T-helper 1 cell treated with Interleukin-12 subunit alpha and Interleukin-12 subunit beta and Interleukin-4 antibody, amounts not matched to agents 30 ng/mL and 1 ng/mL, for 36 hours (primary cell): ENCODE data around the gene ELOA2. TPM values are rescaled to one million over a fixed set of nuclear protein-coding genes. Genes with fewer than 3 reads are reported as not detected.
"Not testable (repeated sequence)": the region's sequence is repeated elsewhere in the genome, so short reads cannot be mapped to it uniquely, and the experiment has no call there.

Experiments
- intact Hi-C: fragments of 100-400 bp; cut with micrococcal nuclease; formaldehyde crosslinking; loops from one replicate; pipeline ENCODE4 v1.15.1; 2024
- total RNA-seq: library from RNA; stranded (reverse); gene quantifications from 2 replicates; pipeline ENCODE4 v1.2.3, GENCODE V29; 2022

ELOA2 gene
- total RNA-seq: not detected in 2 replicates

GRCh38 chr18:47035156-47035671 lies at the start of gene ELOA2:
Gene ELOA2 (minus strand): TSS chr18:47035621. CDS start chr18:47035264, 357 bp downstream.
- intact Hi-C loops: no loop called here

- intact Hi-C loops: no loop called here
Measured at GRCh38 chr18:47081578-47081977, 46.2 kb upstream of the ELOA2 start.

- intact Hi-C loops: no loop called here
Measured at GRCh38 chr18:47080872-47081271, 45.5 kb upstream of the ELOA2 start.

- intact Hi-C loops: no loop called here
Measured at GRCh38 chr18:47077111-47077510, 41.7 kb upstream of the ELOA2 start.

GRCh38 chr18:47075098-47075883 lies 39.9 kb upstream of the ELOA2 start:
- intact Hi-C loops: no loop called here

- intact Hi-C loops: no loop called here
Measured at GRCh38 chr18:47067648-47068047, 32.2 kb upstream of the ELOA2 start.

GRCh38 chr18:47063096-47063495 lies 27.7 kb upstream of the ELOA2 start:
- intact Hi-C loops: no loop called here

GRCh38 chr18:47062471-47062870 lies 27.1 kb upstream of the ELOA2 start:
- intact Hi-C loops: no loop called here

GRCh38 chr18:47054369-47054768 lies 18.9 kb upstream of the ELOA2 start:
- intact Hi-C loops: no loop called here

GRCh38 chr18:47050468-47050867 lies 15.0 kb upstream of the ELOA2 start:
- intact Hi-C loops: loop anchor here (1.0 kb wide), 3 partner anchors 155 to 699 kb away; no protein-coding TSS in a partner anchor

- intact Hi-C loops: no loop called here
Measured at GRCh38 chr18:47040982-47041381, 5.6 kb upstream of the ELOA2 start.

GRCh38 chr18:47036927-47037578 lies 1.6 kb upstream of the ELOA2 start:
- intact Hi-C loops: no loop called here

- intact Hi-C loops: no loop called here
Measured at GRCh38 chr18:47036298-47036874, 965 bp upstream of the ELOA2 start.

- intact Hi-C loops: not testable (repeated sequence)
Measured at GRCh38 chr18:47034591-47034990, 830 bp downstream of the ELOA2 start.

- intact Hi-C loops: no loop called here
Measured at GRCh38 chr18:47032945-47033344, 2.5 kb downstream of the ELOA2 start.

GRCh38 chr18:47030887-47031286 lies 4.5 kb downstream of the ELOA2 start:
- intact Hi-C loops: not testable (repeated sequence)

GRCh38 chr18:47029684-47030353 lies 5.6 kb downstream of the ELOA2 start:
- intact Hi-C loops: not testable (repeated sequence)

GRCh38 chr18:47028738-47029137 lies 6.7 kb downstream of the ELOA2 start:
- intact Hi-C loops: not testable (repeated sequence)

GRCh38 chr18:47025557-47026174 lies 9.8 kb downstream of the ELOA2 start:
- intact Hi-C loops: not testable (repeated sequence)

- intact Hi-C loops: not testable (repeated sequence)
Measured at GRCh38 chr18:47023769-47024465, 11.5 kb downstream of the ELOA2 start.
